Ramos (cell line): ENCODE results near the gene BRPF1.

Experiments
- in situ Hi-C: fragments of 300-500 bp; cut with MboI; formaldehyde crosslinking; loops from one replicate; pipeline ENCODE4 v1.14.3; 2022; ENCODE audit warnings: low sequenced_read_pairs; ENCODE audit not compliant: unreplicated experiment

BRPF1 gene

GRCh38 chr3:9727743-9728142, 3.8 kb upstream of the BRPF1 start:
- in situ Hi-C loops, result loop anchor here (10.0 kb wide), 2 partner anchors 223 to 373 kb away; no protein-coding TSS in a partner anchor

- in situ Hi-C loops, result loop anchor here (10.0 kb wide), 2 partner anchors 225 to 375 kb away; no protein-coding TSS in a partner anchor
Measured at GRCh38 chr3:9729419-9729818, 2.1 kb upstream of the BRPF1 start.

GRCh38 chr3:9730657-9731205, 804 bp upstream of the BRPF1 start:
- in situ Hi-C loops, result no loop called here

DNA sequence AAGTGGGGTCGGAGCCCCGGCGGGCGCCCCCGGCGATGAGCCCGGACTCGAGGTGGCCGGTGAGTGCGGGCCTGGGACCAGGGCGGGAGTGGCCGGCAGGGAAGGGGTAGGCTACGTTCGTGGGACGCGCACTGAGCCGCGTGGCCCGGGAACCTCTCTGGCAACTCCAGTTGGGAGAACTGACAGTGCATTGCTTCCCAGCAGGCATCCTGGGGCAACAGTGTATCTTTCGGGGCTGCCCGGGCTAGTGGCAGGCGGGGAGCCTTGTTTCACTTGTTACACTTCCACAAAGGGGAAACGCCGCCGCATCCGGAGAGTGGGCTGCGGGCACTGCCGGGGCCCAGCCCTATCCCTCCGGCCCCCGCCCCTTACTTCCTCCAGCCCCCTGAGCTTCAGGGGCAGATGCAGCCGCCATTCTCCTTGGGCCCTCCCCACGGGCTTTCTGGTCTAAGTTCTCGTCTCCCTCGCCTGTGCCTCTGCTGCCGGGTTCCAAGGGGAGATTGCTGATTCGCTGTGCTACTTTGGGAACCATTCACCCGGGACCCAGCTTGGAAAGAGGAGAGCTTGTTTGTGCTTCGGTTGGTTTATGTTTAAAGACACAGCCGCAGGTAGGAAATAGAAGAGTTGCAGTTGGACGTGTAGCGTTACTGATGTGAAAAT, 675 bp downstream of the BRPF1 start:
- in situ Hi-C loops, result no loop called here

GRCh38 chr3:9732740-9733115, 1.2 kb downstream of the BRPF1 start:
- in situ Hi-C loops, result no loop called here

- in situ Hi-C loops, result no loop called here
Measured at GRCh38 chr3:9736831-9737230, 5.3 kb downstream of the BRPF1 start.

GRCh38 chr3:9739181-9739580, 7.6 kb downstream of the BRPF1 start:
- in situ Hi-C loops, result no loop called here

DNA sequence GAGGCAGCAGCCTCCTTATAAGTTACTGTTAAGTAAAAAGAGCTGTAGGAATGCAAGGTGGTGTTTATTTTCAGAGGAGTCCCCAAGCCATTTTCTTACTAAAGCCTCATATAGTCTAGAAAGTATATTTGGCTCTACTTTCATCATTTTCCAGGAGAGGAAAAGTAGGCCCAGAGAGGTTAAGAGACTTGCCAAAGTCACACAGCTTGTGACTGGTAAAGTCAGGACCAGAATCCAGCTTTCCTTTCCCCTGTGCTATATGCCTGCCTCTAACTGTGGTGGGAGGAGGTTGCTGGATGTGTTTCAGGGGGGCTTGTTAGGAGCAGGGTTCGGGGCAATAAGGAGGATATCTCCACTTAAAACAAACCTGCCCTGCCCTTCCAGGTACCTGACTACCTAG, 11.0 kb downstream of the BRPF1 start:
- in situ Hi-C loops, result no loop called here

- in situ Hi-C loops, result no loop called here
Measured at GRCh38 chr3:9743548-9743947, 12.0 kb downstream of the BRPF1 start.

DNA sequence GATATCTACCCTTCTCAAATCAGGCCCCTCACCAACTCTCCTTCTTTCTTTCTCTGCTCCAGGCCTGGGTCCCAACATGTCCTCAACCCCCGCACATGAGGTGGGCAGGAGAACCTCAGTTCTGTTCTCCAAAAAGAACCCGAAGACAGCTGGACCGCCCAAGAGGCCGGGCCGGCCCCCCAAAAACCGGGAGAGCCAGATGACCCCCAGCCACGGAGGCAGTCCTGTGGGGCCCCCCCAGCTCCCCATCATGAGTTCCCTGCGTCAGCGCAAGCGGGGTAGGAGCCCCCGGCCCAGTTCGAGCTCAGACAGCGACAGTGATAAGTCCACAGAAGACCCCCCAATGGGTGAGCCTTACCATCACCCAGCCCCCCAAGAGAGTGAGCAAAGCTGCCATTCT, 12.6 kb downstream of the BRPF1 start:
- in situ Hi-C loops, result no loop called here

- in situ Hi-C loops, result no loop called here
Measured at GRCh38 chr3:9745521-9745920, 14.0 kb downstream of the BRPF1 start.

DNA sequence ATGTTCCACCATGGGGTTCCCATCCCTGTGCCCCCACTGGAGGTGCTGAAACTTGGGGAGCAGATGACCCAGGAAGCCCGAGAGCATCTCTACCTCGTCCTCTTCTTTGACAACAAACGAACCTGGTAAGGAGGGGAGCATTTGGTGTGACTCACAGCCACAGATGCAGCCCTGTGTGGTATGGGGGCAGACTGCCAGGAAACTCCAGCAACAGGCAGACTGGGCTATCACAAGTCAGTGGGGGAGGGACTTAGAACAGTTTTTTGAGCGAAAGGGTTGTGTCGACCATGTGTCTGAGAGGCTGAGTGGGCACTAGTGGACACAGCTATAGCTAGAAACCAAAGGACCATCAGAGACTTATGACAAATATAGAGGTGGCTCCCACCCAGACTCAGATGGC, 14.8 kb downstream of the BRPF1 start:
- in situ Hi-C loops, result no loop called here

DNA sequence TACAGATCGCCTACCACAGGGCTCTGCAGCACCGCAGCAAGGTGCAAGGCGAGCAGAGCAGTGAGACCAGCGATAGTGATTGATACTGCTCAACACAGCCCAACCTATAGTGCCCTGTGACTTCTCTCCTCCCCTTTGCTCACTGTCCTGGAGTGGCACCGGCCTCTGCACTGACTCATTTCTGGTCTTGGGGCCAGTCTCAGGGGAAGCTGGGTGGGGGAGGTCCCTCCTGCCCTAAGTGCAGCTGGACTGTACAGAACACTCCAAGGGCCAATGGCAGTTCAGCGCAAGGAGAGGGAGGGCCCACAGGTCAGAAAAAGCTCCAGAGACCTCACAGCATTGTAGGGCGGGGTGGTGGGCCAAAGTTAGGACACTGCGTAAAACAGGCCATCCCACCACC, 15.7 kb downstream of the BRPF1 start:
- in situ Hi-C loops, result no loop called here

- in situ Hi-C loops, result no loop called here
Measured at GRCh38 chr3:9748031-9748430, 16.5 kb downstream of the BRPF1 start.

- in situ Hi-C loops, result no loop called here
Measured at GRCh38 chr3:9749296-9749644, 17.7 kb downstream of the BRPF1 start.

DNA sequence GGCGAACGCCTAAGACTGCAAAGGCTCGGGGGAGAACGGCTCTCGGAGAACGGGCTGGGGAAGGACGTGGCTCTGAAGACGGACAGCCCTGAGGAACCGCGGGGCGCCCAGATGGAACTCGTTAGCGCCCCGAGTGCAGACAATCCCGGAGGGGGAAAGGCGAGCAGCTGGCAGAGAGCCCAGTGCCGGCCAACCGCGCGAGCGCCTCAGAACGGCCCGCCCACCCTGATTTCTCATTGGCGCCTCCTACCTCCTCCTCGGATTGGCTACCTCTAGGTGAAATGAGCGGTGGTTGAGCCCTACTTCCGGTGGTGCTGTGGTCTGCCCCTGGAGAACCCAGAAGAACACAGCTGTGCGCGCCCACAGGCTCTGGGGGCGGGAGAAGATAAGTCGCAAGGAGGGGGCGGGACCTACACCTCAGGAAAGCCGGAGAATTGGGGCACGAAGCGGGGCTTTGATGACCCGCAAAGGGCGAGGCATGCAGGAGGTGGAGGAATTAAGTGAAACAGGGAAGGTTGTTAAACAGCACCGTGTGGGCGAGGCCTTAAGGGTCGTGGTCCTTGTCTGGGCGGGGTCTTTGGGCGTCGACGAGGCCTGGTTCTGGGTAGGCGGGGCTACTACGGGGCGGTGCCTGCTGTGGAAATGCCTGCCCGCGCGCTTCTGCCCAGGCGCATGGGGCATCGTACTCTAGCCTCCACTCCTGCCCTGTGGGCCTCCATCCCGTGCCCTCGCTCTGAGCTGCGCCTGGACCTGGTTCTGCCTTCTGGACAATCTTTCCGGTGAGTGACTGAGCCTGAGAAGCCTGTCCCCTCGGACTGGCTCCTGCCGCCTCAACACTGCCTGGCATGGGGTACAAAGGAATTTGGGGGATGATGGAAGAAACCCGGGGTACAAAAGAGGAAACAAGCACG, 18.4 kb downstream of the BRPF1 start, which contains the start of gene OGG1:
Gene OGG1 (plus strand): TSS at position 308 of the 911 bp plus-strand sequence. CDS start 335 bp downstream, at position 643.
- in situ Hi-C loops, result no loop called here

DNA sequence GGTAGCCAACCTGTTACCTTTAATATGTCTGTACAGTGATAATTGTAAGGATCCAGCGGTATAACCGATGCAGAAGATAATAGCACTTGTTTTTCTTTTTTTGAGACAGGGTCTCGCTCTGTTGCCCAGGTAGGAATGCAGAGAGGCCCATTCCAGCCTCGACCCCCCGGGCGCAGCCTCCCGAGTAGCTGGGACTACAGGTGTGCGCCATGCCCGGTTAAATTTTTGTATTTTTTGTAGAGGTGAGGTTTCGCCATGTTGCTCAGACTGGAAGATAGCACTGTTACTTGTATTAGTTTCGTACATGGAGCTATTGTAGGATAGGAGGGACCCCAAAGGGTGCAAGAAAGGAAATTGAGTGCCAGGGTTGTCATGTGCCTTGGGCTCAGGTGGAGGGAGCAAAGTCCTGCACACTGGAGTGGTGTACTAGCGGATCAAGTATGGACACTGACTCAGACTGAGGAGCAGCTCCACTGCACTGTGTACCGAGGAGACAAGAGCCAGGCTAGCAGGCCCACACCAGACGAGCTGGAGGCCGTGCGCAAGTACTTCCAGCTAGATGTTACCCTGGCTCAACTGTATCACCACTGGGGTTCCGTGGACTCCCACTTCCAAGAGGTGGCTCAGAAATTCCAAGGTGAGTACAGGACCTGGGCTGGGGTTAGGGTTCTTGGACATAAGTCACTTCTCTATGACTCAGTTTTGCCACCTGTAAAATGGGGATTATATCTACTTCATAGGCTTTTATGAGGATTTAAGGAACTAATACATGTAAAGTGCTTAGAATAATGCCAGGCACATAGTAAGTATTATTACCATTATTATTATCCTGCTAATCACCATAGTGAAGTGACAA, 19.2 kb downstream of the BRPF1 start:
- in situ Hi-C loops, result no loop called here

GRCh38 chr3:9754678-9755077, 23.1 kb downstream of the BRPF1 start:
- in situ Hi-C loops, result no loop called here

GRCh38 chr3:9757427-9757826, 25.9 kb downstream of the BRPF1 start:
- in situ Hi-C loops, result no loop called here

DNA sequence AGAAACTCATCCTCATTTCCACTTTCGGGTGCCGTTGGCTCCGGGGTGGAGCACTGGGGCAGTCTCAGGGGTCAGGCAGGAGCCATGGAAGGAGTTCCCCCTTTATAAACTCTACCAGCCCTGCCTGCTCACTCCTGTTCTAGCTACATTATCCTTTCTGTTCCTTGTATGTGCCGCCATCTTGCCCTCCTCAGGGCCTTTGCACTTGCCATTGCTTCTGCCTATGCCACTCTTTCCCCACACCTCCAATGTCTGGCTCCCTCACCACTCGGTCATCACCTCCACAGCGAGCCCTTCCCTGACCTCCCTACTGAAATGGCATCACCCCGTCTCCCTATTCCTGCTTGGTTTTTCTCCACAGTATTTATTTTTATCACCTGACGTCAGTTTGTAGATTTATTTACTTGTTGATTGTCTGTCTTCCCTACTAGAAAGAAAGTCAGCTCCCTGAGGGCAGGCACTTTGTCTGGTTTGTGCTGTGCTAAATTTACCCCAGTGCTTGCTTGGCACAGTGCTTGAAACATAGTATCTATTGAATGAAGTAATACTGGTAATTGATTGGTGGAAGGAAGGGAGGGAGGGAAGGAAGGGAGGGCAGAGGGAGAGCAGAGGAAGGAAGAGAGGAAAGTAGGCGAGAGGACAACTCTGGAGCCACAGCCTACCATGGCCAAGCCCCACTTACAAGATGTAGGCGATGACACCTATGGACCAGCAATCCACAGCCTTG, 29.4 kb downstream of the BRPF1 start:
- in situ Hi-C loops, result no loop called here
